DMS79 (cell line): ENCODE results near the gene SPTY2D1.
"Not testable (repeated sequence)": the region's sequence is repeated elsewhere in the genome, so short reads cannot be mapped to it uniquely, and the experiment has no call there.

Experiments used
- DNase-seq: peaks from one replicate; lab custom pipeline; 2025; lab: John Stamatoyannopoulos, UW

The SPTY2D1 gene

GRCh38 chr11:18617688-18618341 is 16.3 kb downstream of the SPTY2D1 start:
- no peak for DNase-seq

DNA sequence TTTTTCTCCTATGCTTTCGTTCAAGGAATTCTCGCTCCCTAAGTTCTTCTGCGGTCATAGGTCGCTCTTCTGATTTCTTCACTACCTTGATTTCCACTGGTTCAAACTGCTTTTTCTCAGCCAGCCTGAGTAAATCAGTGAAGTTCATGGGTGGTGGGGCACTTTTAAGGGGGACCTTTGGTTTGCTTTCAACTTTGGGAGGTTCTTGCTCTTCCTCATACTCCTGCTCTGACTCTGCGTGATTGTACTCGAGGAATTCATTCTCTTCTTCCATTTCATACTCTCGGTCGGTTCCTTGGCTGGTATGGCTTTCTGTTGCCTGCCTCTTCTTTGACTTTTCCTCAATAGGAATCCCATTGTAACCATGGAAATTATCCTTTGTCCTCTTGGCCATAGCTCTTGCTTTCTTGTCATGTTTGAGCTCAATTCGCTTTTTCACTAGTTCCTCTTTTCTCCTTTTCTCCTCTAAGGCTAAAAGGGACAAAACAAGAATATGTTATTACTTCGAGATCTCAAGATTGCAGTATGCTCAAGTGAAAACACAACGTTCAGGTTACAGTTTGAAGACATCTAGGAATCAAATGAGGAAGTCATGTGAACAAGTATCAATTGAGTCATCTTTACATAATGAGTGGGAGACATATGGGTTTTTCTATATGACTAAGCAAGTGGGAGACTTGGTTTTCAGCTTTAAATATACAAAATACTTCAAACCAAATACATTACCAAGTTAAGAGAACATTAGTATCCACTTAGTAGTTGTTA is 18.3 kb downstream of the SPTY2D1 start:
- no peak for DNase-seq

DNA sequence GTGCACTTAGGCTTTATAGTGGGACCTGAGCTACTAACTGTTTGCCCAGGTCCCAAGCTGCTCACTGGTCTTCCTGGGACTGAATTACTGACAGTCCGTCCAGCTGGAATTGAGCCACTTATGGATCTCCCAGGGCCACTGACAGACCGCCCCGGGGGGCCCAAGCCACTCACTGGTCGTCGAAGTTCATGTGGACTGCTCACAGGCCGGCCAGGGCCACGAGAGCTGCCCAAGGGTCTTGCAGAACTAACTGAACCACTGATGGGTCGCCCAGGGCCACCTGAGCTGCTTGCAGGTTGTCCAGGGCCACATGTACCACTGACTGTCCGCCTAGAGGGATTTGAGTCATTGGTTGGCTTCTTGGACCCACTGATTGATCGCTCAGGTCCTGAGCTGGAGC is 19.5 kb downstream of the SPTY2D1 start:
- DNase-seq = no peak

DNA sequence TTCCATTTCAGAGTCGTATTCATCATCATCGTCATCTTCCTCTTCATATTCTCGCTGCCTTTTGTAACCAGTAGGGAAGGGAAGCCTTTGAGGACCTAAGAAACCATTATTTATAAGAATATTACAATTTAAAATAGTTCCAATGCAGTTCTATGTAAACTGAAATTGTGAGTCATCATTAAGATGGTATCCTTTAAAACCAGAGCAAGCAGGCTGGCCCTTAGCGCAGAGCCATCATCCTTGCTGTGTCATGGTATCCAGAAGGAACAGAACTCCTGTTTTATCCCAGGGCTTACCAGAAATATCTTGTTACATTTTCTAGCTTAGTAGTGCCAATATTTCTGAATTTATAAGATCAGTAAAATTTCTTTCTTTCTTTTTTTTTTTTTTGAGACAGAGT is 21.7 kb downstream of the SPTY2D1 start:
- no peak for DNase-seq

DNA sequence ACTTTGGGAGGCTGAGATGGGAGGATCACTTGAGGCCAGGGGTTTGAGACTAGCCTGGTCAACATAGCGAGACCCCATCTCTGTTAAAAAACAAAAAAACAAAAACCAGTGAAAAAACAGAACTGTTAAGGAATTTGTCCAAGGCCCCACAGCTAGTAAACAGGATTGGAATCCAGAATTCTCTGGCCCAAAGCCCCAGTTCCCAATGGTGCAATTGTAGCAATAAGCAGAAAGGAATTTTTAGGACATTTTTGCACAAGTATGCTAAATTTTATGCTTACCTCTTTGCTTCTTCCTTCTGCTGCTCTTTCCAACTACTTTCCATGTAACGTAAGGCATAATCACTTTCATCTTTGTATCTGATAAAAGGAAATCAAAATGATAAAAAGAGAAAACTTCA is 22.9 kb downstream of the SPTY2D1 start:
- no peak for DNase-seq

DNA sequence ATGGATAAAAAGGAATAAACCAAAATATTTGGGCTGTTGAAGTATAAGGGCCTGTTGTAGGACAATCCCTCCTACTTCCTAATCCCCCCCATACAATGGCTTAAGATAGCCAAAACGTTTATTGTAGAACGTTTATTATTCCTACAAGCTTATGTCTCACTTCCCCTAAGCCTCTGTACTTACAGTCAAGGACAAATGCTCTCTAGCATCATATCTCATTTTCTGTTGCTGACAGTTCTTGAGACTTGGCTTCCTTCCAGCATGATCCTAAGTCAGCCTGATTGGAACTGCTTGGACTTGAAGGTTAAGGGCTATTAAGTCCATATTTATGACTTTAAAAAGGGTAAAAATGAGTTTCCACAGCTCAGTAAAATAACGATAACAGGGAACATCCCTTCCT is 25.8 kb downstream of the SPTY2D1 start:
- peak; percentile 69 for DNase-seq

DNA sequence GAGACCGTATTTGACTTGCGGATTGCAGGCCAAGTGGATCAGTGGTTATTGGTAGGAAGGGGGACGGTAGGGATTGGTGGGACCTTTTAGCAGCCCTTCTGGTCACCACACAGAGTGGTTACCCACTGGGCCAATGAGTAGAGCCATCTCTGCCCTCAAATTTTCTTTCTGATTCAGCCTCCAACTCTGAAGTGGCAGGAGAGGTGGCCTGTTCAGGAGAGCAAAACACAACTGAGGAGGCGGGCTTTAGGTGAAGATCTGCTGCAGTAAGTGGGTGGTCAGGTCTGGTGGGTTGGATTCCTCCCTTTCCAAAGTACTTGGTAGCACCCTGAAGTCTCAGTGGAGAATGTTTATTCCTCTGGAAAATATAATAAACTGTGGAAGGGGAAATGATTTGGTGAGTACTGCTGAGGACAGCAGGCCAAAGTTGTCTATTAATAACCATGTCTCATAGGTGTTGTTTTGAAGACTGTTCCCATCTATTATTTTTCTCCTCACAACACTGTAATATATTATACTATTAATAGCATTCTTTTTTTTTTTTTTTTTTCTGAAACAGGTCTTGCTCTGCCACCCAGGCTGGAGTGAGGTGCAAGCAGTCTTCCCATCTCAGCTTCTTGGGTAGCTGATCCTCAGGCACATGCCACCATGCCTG is 33.1 kb downstream of the SPTY2D1 start:
- no peak for DNase-seq

DNA sequence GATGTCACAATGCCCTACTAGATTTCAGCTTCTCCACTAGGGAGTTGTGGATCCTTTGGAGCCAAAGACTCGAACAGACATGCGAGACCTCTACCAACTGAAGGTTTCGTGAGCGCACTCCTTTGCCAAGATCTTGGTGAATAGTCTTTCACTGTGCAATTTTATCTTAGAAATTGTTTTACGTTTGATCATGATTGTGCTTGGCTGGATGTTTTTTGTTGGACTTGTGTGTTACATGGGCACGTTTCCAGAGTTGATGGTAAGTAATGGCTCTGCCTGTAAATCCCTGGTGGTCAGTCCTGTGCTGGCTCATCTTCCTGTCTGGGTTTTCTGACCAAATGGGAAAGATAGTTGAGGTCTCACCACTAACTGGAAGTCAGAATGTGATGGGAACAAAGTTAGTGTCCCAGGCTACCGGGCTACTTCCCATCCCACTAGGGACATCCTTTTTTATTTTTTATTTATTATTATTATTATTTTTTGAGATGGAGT is 34.4 kb downstream of the SPTY2D1 start, which contains the start of gene MISFA:
MISFA (plus strand) TSS at position 51 of the 492 bp plus-strand sequence; CDS start at position 191, 140 bp downstream.
- no peak for DNase-seq

- DNase-seq = no peak
These were observed 39.0 kb downstream of the SPTY2D1 start for GRCh38 chr11:18594999-18595749.

DNA sequence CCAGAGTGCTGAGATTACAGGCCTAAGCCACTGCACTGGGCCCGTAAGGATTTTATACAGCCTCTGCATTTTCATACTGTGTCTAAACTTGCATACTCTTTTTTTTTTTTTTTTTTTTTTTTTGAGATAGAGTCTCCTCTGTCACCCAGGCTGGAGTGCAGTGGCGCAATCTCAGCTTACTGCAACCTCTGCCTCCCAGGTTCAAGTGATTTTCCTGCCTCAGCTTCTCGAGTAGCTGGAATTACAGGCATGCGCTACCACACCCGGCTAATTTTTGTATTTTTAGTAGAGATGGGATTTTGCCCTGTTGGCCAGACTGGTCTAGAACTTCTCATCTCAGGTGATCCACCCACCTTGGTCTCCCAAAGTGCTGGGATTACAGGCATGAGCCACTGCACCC is 40.1 kb downstream of the SPTY2D1 start:
- not testable (repeated sequence) for DNase-seq

- no peak for DNase-seq
These were observed 43.6 kb downstream of the SPTY2D1 start for GRCh38 chr11:18590571-18590970.

DNA sequence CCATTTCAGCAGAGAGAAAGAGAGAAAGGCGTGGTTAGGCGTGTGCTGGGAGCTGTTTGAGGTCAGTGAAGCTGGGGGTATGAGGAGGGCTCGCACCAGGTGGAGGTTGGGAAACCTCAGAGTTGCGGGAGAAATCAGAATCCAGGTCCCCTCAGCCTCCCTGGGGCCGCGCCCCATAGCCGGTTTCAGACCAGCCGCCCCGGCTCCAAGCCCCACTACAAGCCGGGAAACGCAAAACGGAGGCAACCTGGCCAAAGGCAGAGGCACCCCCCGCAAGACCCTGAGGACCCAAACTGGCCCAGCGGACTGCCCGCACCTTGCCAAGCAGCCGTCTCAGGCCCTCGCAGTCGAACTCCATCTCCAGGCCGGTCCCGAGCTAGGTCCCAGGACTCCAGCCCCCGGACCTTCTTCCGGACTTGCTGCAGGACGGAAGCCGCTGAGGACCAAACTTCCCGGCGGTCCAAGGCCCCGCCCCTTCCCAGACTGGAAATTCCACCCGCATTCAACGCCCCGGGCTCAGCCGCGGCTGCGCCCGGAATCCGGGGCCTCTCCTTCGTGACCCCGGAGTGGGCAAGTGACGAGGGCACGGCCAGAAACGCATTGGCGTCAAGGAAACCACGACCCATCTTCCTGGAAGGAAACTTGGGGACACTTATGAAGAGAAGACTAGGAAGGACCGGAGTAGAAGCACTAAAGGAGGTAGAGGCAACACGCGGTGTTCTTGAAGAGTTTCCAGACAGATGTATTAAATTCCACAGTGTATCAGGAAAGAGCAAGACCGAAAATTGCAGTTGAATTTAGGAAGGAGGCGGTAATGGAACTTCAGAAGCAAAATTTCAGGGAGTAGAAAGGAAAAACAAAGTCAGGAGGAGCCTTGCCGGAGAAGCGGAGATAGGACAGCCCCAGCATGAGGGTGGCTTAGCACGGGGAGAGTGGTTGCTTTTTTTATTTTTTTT is 45.6 kb downstream of the SPTY2D1 start, which contains the start of gene UEVLD:
UEVLD (minus strand) TSS at position 438 of the 956 bp plus-strand sequence; CDS start at position 358, 80 bp downstream.
- peak; percentile 75 for DNase-seq

DNA sequence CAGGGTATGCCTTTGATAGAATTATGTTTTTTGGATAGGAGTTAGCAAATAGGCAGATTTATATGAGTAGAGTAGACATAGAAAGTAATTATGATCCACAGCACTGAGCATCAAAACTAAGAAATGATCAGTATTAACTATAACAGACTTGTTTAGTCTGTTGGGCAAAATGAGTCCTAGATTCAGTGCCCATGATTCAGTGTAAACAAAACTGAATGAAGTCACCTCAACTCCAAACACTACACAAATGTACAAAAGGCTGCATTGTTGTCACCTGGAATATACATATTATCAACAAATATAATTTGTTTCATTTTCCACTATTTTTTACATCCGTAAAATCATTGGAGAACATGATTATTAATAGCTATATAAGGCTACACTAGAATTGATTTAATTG is 52.3 kb downstream of the SPTY2D1 start:
- no peak for DNase-seq

DNA sequence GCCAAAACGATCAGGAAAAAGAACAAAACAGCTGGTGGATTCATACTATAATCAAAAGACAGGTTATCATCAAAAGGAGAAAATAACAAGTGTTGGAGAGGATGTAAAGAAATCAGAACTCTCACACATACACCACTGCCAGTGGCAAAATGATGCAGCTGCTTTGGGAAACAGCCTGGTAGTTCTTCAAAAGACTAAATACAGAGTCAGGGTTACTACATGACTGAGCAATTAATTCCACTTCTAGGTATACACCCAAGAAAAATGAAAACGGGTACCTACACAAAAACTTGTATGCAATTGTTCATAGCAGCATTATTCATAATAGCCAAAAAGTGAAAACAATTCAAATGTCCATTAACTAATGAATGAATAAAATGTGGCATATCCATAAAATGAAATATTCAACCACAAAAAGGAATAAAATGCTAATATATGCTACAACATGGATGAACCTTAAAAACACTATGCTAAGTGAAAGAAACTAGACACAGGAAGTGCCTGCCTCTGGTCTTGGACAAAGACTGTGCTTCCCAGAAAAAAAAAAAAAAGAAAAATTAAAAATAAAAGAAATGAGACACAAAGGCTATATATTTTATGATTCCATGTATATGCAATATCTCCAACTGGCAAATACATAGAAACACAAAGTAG is 53.9 kb downstream of the SPTY2D1 start:
- no peak for DNase-seq

DNA sequence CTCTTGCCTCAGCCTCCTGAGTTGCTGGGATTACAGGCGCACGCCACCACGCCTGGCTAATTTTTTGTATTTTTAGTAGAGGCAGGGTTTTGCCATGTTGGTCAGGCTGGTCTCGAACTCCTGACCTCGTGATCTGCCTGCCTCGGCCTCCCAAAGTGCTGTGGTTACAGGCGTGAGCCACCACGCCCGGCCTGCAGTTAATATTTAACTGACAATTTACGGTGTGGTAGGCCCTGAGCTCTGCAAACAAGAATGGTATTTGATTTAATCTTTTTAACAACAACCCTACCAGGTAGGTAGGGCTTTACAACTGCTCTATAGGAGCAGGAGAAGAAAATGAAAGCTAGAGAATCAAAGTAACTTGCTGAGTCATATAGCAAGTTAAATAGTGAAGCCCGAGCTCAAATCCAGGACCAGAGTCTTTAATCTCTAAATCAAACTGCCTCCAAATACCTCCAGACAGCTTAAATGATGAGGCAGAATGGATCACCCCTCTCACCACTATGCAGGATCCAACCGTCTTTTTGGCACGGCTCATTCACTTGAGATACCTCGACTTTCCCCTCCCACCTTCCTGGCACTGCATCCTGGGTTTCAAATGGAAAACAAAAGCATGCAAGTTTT is 55.1 kb downstream of the SPTY2D1 start:
- DNase-seq = no peak

GRCh38 chr11:18575361-18575760 is 58.8 kb downstream of the SPTY2D1 start:
- no peak for DNase-seq

DNA sequence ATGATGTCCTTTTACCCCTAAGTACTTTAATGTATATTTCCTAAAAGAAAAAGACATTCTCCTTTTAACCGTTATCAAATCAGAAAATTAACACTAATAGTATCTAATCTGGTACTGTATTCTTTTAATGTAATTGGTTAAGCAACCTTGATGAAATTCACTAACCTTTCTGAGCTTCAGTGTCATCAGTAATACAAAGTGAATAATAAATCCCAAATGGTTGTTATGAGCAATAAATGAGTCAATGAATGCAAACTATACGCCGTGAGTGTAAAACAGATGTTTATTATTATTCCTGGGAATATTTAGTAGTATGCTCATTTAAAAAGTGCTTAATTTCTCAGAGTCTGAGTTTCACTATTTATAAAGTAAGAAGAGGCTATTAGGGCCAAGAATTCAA is 67.1 kb downstream of the SPTY2D1 start:
- no peak for DNase-seq

- DNase-seq = no peak
These were observed 67.7 kb downstream of the SPTY2D1 start for GRCh38 chr11:18566406-18566805.

DNA sequence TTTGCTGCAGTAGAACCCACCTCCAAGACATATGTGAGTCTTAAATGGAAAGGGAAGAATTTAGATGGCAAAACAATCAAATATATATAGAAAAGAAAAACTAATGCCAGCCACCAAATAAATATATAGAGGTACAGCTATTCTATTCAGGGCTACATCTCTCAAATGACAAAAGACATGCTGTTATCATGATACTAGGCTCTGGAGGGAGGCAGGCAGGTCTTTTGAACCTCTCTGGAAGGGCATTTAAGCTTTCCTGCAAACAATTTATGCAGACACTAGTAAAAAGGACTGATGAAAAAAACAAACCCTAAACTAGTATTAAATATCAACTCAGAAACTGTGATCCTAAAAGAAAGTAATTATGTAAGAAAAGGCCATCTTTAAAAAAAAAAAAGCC is 70.0 kb downstream of the SPTY2D1 start:
- no peak for DNase-seq
